GM12878 (cell line): ENCODE measurements around the gene PSMD3. TPM values are rescaled to one million over a fixed set of nuclear protein-coding genes. Genes with fewer than 3 reads are reported as not detected.
"Not testable (repeated sequence)": the region's sequence is repeated elsewhere in the genome, so short reads cannot be mapped to it uniquely, and the experiment has no call there.

Experiments used
- ATAC-seq: fragments of 200-7000 bp; cut with Tn5 transposase; 3 replicates; pipeline ENCODE4 v1.9.1; 2020; ENCODE audit warnings: mild to moderate bottlenecking, moderate library complexity
- BruUV-seq: library from RNA; stranded (reverse); fragments of 400-500 nt; replicated peaks from 2 replicates; lab custom pipeline; 2021; lab: Mats Ljungman, UMichigan
- CTCF ChIA-PET: fragments of 300-600 bp; sonication (Branson Sonifier 250); formaldehyde crosslinking; extraction: SDS; loops from one replicate; lab custom pipeline; 2021; ENCODE audit warnings: inconsistent platforms; lab: Yijun Ruan, JAX
- POLR2A ChIA-PET: fragments of 350-600 bp; formaldehyde crosslinking; extraction: SDS; loops from one replicate; lab custom pipeline; 2021; ENCODE audit warnings: inconsistent platforms; lab: Charles Lee
- RAD21 ChIA-PET: fragments of 300-600 bp; sonication (Branson Sonifier 250); formaldehyde crosslinking; loops from one replicate; lab custom pipeline; 2023; ENCODE audit warnings: antibody characterized with exemption; ENCODE audit not compliant: unreplicated experiment; lab: Charles Lee
- SMC1A ChIA-PET: fragments of 300-600 bp; sonication (Branson Sonifier 250); formaldehyde crosslinking; loops from one replicate; lab custom pipeline; 2023; ENCODE audit not compliant: unreplicated experiment, uncharacterized antibody; lab: Charles Lee
- DNase-seq: peaks from one replicate; pipeline ENCODE4 v3.0.0-alpha.2; 2011; ENCODE audit warnings: low read depth, low spot score
- FAIRE-seq: peaks from 3 replicates; lab custom pipeline; 2011; peaks lifted over from hg19 to GRCh38; lab: Jason Lieb, UNC
- H2AFZ ChIP-seq: 2 replicates; pipeline ENCODE4 v1.6.0; 2011; ENCODE audit warnings: low read depth, low read length, control low read depth; ENCODE audit not compliant: control insufficient read depth
- H3K27ac ChIP-seq: 2 replicates; pipeline ENCODE4 v1.5.1; 2011; ENCODE audit warnings: control low read depth; ENCODE audit not compliant: control insufficient read depth, insufficient read depth
- H3K27me3 ChIP-seq, 2 experiments: replicated peaks in 1 of 2; 2 replicates each; pipeline versions ENCODE4 v1.6.0 to v1.6.1; 2011; ENCODE audit warnings: low read length in 1 of 2; ENCODE audit not compliant: control insufficient read depth in 2 of 2, insufficient read depth in 2 of 2
- H3K36me3 ChIP-seq, 2 experiments: 2 replicates each; pipeline ENCODE4 v1.5.1; 2011; ENCODE audit warnings: low read length in 1 of 2; ENCODE audit not compliant: control insufficient read depth in 2 of 2, insufficient read depth in 2 of 2
- H3K4me1 ChIP-seq: 2 replicates; pipeline ENCODE4 v1.6.1; 2011; ENCODE audit warnings: mild to moderate bottlenecking, low read length, moderate library complexity, mixed read lengths; ENCODE audit not compliant: control insufficient read depth, insufficient read depth
- H3K4me2 ChIP-seq: 2 replicates; pipeline ENCODE4 v1.6.0; 2011; ENCODE audit warnings: control low read depth; ENCODE audit not compliant: control insufficient read depth, insufficient read depth
- H3K4me3 ChIP-seq: fragments of 200-600 bp; sonication (generic); 2 replicates; pipeline ENCODE4 v1.5.1; 2016
- H3K79me2 ChIP-seq: 2 replicates; pipeline ENCODE4 v1.6.0; 2011; ENCODE audit warnings: low read length; ENCODE audit not compliant: control insufficient read depth, insufficient read depth
- H3K9ac ChIP-seq: 2 replicates; pipeline ENCODE4 v1.8.0; 2011; ENCODE audit warnings: low read length, control low read depth, mixed read lengths; ENCODE audit not compliant: control insufficient read depth, insufficient read depth
- H3K9me3 ChIP-seq: replicated peaks from 3 replicates; pipeline ENCODE4 v1.5.1; 2011; ENCODE audit warnings: mild to moderate bottlenecking, low read length; ENCODE audit not compliant: control insufficient read depth, insufficient read depth
- H4K20me1 ChIP-seq: 2 replicates; pipeline ENCODE4 v1.6.0; 2011; ENCODE audit not compliant: control insufficient read depth, insufficient read depth
- CBFB ChIP-seq: IDR thresholded peaks from 2 replicates; pipeline ENCODE4 v1.6.1; 2016; ENCODE audit warnings: antibody characterized with exemption, low read depth
- MXI1 ChIP-seq: fragments of 150-350 bp; IDR thresholded peaks from 2 replicates; pipeline ENCODE4 v1.6.1; 2011; ENCODE audit warnings: low read depth, mild to moderate bottlenecking, inconsistent platforms, low read length, improper control_type of control experiment
- NFYB ChIP-seq: IDR thresholded peaks from 2 replicates; pipeline ENCODE4 v1.6.1; 2011; ENCODE audit warnings: low read depth, mild to moderate bottlenecking, low read length, improper control_type of control experiment, moderate library complexity; ENCODE audit not compliant: insufficient read depth
- POLR2A ChIP-seq: IDR thresholded peaks from 2 replicates; pipeline ENCODE4 v1.6.1; 2011; ENCODE audit warnings: low read depth, mild to moderate bottlenecking, low read length
- RFX5 ChIP-seq: IDR thresholded peaks from 2 replicates; pipeline ENCODE4 v1.6.1; 2011; ENCODE audit warnings: low read depth, low read length, improper control_type of control experiment
- SPI1 ChIP-seq: IDR thresholded peaks from 2 replicates; pipeline ENCODE4 v1.6.1; 2011; ENCODE audit warnings: low read depth, mild to moderate bottlenecking, low read length, moderate library complexity, borderline replicate concordance; ENCODE audit not compliant: insufficient read depth
- ZZZ3 ChIP-seq: IDR thresholded peaks from 2 replicates; pipeline ENCODE4 v1.6.1; 2011; ENCODE audit warnings: low read depth; ENCODE audit not compliant: control insufficient read depth, insufficient read length
- WGBS: methylation state at CpG from one replicate; pipeline ENCODE4 v1.1.6; 2016; ENCODE audit warnings: low lambda C conversion rate; ENCODE audit not compliant: insufficient replicate concordance, insufficient coverage; ENCODE audit errors: missing lambda C conversion rate; 5-methylcytosine and 5-hydroxymethylcytosine counted together
- in situ Hi-C: fragments of 300-500 bp; cut with MboI; formaldehyde crosslinking; loops from 9 replicates; pipeline ENCODE4 v1.14.3; 2018; ENCODE audit warnings: mixed read lengths
- intact Hi-C: fragments of 100-400 bp; cut with micrococcal nuclease; formaldehyde crosslinking; loops from one replicate; pipeline ENCODE4 v1.14.2; 2022; ENCODE audit not compliant: unreplicated experiment
- polyA plus RNA-seq, 11 experiments: library from polyadenylated mRNA; depleted of rRNA in 4 of 11; unstranded in 6 of 11; stranded (reverse) in 5 of 11; fragments of >200 nt; fragmentation: Nextera tagmentation in 4 of 11; fragmentation: Illumina TruSeq in 1 of 11; extraction: Ambion mirVana in 4 of 11; extraction: Trizol in 1 of 11; gene quantifications; 1 replicate in 1 of 11; 2 replicates in 10 of 11; pipeline versions ENCODE4 v1.2.1 to v1.2.3, GENCODE V29; 2011 to 2016; ENCODE audit warnings: inconsistent platforms in 2 of 11, missing spikeins in 2 of 11, low read depth in 1 of 11
- total RNA-seq, 4 experiments: library from RNA; depleted of rRNA in 3 of 4; stranded (reverse); fragments of >200 nt in 3 of 4; fragmentation: Illumina TruSeq in 1 of 4; extraction: Trizol in 1 of 4; gene quantifications; 2 replicates each; pipeline versions ENCODE4 v1.2.1 to v1.2.3, GENCODE V29; 2013 to 2021
- TF ChIP-seq, protein P1 (sequence below): fragments of 450-650 bp; formaldehyde crosslinking; IDR thresholded peaks from 2 replicates; pipeline ENCODE4 v1.4.0; 2020; ENCODE audit warnings: mild to moderate bottlenecking, moderate library complexity
- TF ChIP-seq, protein P2 (sequence below): IDR thresholded peaks from 2 replicates; pipeline ENCODE4 v1.6.1; 2012; ENCODE audit warnings: low read depth, low read length, improper control_type of control experiment

Gene PSMD3
- total and polyA plus RNA-seq, 10 of the 15 experiments (the other 5 are each of a cell fraction or from before 2014, with no cell fraction given), result 2.2 to 192 (median 129) TPM

DNA sequence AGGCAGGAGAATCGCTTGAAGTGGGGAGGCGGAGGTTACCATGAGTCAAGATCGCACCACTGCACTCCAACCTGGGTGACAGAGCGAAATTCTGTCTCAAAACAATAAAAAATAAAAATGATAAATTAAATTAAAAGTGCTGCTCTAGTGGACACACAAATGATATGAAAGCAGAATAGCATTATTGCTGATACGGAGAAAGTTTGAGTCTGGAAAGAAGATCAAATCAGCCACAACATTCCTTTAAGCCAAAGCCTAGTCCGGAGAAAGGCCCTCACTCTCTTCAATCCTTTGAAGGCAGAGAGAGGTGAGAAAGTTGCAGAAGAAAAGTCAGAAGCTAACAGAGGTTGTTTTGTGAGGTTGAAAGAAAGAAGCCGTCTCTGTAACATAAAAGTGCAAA lies 19.6 kb downstream of the PSMD3 start:
- FAIRE-seq (no peak), DNase-seq (no peak), ATAC-seq (no peak)
- H3K4me3 ChIP-seq, result no peak overlapping the region
- TF ChIP-seq SPI1 (no peak), ZZZ3 (no peak), NFYB (no peak), RFX5 (no peak), CBFB (no peak), MXI1 (no peak), POLR2A (no peak)
- TF ChIP-seq, protein P1, sequence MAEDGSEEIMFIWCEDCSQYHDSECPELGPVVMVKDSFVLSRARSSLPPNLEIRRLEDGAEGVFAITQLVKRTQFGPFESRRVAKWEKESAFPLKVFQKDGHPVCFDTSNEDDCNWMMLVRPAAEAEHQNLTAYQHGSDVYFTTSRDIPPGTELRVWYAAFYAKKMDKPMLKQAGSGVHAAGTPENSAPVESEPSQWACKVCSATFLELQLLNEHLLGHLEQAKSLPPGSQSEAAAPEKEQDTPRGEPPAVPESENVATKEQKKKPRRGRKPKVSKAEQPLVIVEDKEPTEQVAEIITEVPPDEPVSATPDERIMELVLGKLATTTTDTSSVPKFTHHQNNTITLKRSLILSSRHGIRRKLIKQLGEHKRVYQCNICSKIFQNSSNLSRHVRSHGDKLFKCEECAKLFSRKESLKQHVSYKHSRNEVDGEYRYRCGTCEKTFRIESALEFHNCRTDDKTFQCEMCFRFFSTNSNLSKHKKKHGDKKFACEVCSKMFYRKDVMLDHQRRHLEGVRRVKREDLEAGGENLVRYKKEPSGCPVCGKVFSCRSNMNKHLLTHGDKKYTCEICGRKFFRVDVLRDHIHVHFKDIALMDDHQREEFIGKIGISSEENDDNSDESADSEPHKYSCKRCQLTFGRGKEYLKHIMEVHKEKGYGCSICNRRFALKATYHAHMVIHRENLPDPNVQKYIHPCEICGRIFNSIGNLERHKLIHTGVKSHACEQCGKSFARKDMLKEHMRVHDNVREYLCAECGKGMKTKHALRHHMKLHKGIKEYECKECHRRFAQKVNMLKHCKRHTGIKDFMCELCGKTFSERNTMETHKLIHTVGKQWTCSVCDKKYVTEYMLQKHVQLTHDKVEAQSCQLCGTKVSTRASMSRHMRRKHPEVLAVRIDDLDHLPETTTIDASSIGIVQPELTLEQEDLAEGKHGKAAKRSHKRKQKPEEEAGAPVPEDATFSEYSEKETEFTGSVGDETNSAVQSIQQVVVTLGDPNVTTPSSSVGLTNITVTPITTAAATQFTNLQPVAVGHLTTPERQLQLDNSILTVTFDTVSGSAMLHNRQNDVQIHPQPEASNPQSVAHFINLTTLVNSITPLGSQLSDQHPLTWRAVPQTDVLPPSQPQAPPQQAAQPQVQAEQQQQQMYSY (CRISPR knock-in tag), result no peak
- TF ChIP-seq, protein P2, sequence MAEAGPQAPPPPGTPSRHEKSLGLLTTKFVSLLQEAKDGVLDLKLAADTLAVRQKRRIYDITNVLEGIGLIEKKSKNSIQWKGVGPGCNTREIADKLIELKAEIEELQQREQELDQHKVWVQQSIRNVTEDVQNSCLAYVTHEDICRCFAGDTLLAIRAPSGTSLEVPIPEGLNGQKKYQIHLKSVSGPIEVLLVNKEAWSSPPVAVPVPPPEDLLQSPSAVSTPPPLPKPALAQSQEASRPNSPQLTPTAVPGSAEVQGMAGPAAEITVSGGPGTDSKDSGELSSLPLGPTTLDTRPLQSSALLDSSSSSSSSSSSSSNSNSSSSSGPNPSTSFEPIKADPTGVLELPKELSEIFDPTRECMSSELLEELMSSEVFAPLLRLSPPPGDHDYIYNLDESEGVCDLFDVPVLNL, result no peak
- no peak overlapping the region for H3K27ac ChIP-seq
- H3K79me2 ChIP-seq, result no peaks in the 10 kb centered on the region
- no peak overlapping the region for H2AFZ ChIP-seq
- intact Hi-C loops (no loop called here), in situ Hi-C loops (loop anchor here (25.0 kb wide), 1 partner anchor 287 kb away; the partner anchor contains the start of gene CDC6)
- ChIA-PET SMC1A (no interaction called here), POLR2A (no interaction called here), CTCF (interaction anchor here (1.2 to 2.2 kb wide), 2 partner anchors 27 to 75 kb away, joined by 3 to 7 read pairs; no protein-coding TSS in a partner anchor), RAD21 (no interaction called here)
- 85% methylated on average over 7 of the region's 7 CpGs for WGBS
- H4K20me1 ChIP-seq, result no peaks in the 10 kb centered on the region
- peaks cover 12 to 20% of the 10 kb centered on the region in 2 experiments; a peak in 3 of 4 replicates for H3K36me3 ChIP-seq
- no peaks in the 10 kb centered on the region for H3K27me3 ChIP-seq
- H3K9me3 ChIP-seq, result no peaks in the 10 kb centered on the region
- BruUV-seq, result no TSS peak
- no peak overlapping the region for H3K4me2 ChIP-seq
- H3K4me1 ChIP-seq, result no peaks in the 10 kb centered on the region
- no peak overlapping the region for H3K9ac ChIP-seq

DNA sequence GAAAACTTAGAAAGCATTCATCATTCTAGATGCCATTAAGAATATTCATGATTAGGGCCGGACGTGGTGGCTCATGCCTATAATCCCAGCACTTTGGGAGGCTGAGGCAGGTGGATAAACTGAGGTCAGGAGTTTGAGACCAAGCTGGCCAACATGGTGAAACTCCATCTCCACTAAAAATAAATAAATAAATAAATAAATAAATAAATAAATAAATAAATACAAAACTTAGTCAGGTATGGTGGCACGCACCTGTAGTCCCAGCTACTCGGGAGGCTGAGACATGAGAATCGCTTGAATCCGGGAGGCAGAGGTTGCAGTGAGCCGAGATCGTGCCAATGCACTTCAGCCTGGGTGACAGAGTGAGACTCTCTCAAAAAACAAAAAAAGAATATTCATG lies 20.7 kb downstream of the PSMD3 start:
- H2AFZ ChIP-seq, DNase-seq, FAIRE-seq, H3K27me3 ChIP-seq, H3K79me2 ChIP-seq, RAD21 ChIA-PET, H4K20me1 ChIP-seq, POLR2A ChIA-PET, BruUV-seq, H3K4me2 ChIP-seq, H3K4me1 ChIP-seq, ATAC-seq, H3K4me3 ChIP-seq, H3K9ac ChIP-seq, H3K27ac ChIP-seq, H3K9me3 ChIP-seq, intact Hi-C loops: not testable (repeated sequence)
- ChIA-PET SMC1A (interaction anchor here (0.5 kb wide), 1 partner anchor 102 kb away, joined by 3 read pairs; no protein-coding TSS in a partner anchor), CTCF (interaction anchor here (0.6 to 2.2 kb wide), 3 partner anchors 26 to 212 kb away, joined by 3 to 7 read pairs (median 3); no protein-coding TSS in a partner anchor)
- in situ Hi-C loops, result loop anchor here (25.0 kb wide), 1 partner anchor 286 kb away; the partner anchor contains the start of gene CDC6
- WGBS, result 94% methylated on average over 8 of the region's 8 CpGs
- H3K36me3 ChIP-seq, result peaks cover 6 to 11% of the 10 kb centered on the region in 2 experiments; a peak in 3 of 4 replicates
